Stimulated activated naive B cell treated with anti-CD40 and anti-IgM and Interleukin-4, amounts not matched to agents 10 μg/mL and 1 μg/mL and 100 μg/mL, for 72 hours (primary cell): Measurements from ENCODE around the gene ASTL.

Experiments used
- ATAC-seq, 2 donors: fragments of 150-1000 bp; cut with Tn5 transposase; replicated peaks; 2 replicates each; pipeline ENCODE4 v1.10.0; 2021; ENCODE audit warnings: moderate library complexity in 1 of 2
- DNase-seq: peaks from one replicate; pipeline ENCODE4 v3.0.0; 2021
- H3K27ac Mint-ChIP-seq: one replicate; pipeline ENCODE4 v1.8.0; 2022; ENCODE audit warnings: mild to moderate bottlenecking, mixed read lengths
- H3K27me3 Mint-ChIP-seq, 2 donors: one replicate each; pipeline ENCODE4 v1.8.0; 2022; ENCODE audit warnings: mixed read lengths in 2 of 2
- H3K36me3 Mint-ChIP-seq, 2 donors: one replicate each; pipeline ENCODE4 v1.8.0; 2022; ENCODE audit warnings: mixed read lengths in 2 of 2, mild to moderate bottlenecking in 1 of 2
- H3K4me1 Mint-ChIP-seq, 2 donors: one replicate each; pipeline ENCODE4 v1.8.0; 2022; ENCODE audit warnings: mixed read lengths in 2 of 2, mild to moderate bottlenecking in 1 of 2
- H3K4me3 Mint-ChIP-seq, 2 donors: one replicate each; pipeline ENCODE4 v1.8.0; 2022; ENCODE audit warnings: mild to moderate bottlenecking in 2 of 2, mixed read lengths in 2 of 2, moderate library complexity in 1 of 2
- H3K9me3 Mint-ChIP-seq, 2 donors: one replicate each; pipeline ENCODE4 v1.8.0; 2022; ENCODE audit warnings: mixed read lengths in 2 of 2, mild to moderate bottlenecking in 1 of 2

ASTL gene

DNA sequence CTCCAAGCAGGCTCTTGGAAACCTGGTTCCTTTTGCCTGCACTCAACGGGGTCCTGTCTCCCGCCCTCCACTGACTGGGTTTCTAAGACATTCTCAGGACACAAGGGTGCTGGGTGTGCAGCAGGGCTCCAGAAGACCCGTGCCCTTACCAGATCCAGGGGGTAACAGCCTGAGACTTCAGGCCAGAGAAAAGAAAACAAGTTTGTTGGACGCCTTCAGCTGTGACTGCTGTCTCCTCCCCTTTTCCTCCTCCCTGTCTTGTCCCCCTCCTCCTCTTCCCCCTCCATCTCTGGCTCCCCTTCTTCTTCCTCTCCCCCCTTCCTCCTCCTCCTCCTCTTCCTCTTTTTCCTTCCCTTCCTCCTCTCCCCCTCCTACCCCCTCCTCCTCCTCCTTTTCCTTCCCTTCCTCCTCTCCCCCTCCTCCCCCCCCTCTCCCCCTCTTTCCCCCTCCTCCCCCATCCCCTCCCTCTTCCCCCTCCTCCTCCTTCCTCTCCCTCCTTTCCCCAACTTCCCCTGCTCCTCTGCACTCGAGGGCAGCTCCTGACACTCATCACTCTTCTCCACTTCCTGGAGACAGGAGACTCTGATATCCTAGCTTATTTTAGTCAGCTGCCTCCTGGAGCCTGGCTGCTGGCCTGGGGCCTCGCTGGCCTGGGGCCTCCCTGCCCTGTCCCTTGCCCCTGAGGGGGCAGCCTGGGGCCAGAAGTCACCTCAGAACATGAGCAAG is 34.4 kb downstream of the ASTL start:
- no peak overlapping the region for H3K27ac Mint-ChIP-seq
- H3K9me3 Mint-ChIP-seq, result peaks cover 11 to 13% of the 10 kb centered on the region in 2 donors
- H3K4me1 Mint-ChIP-seq, result peaks cover 1 to 12% of the 10 kb centered on the region in 2 donors
- DNase-seq (no peak), ATAC-seq (no peak)
- H3K27me3 Mint-ChIP-seq, result peaks cover 4 to 11% of the 10 kb centered on the region in 2 donors
- H3K36me3 Mint-ChIP-seq, result peaks cover 8 to 9% of the 10 kb centered on the region in 2 donors
- H3K4me3 Mint-ChIP-seq, result no peak overlapping the region

- H3K36me3 Mint-ChIP-seq, result peaks cover 8 to 9% of the 10 kb centered on the region in 2 donors
- peaks cover 1 to 12% of the 10 kb centered on the region in 2 donors for H3K4me1 Mint-ChIP-seq
- H3K4me3 Mint-ChIP-seq, result no peak overlapping the region
- DNase-seq, result no peak
- peaks cover 11 to 13% of the 10 kb centered on the region in 2 donors for H3K9me3 Mint-ChIP-seq
- peaks cover 5 to 10% of the 10 kb centered on the region in 2 donors for H3K27me3 Mint-ChIP-seq
- ATAC-seq, result no peak
- H3K27ac Mint-ChIP-seq, result no peak overlapping the region
Observed at GRCh38 chr2:96103187-96103601, 35.1 kb downstream of the ASTL start.

GRCh38 chr2:96102596-96103186 is 35.6 kb downstream of the ASTL start:
- no peak for DNase-seq
- peaks cover 8 to 9% of the 10 kb centered on the region in 2 donors for H3K36me3 Mint-ChIP-seq
- no peak overlapping the region for H3K4me3 Mint-ChIP-seq
- H3K27me3 Mint-ChIP-seq, result peaks cover 2 to 10% of the 10 kb centered on the region in 2 donors
- H3K9me3 Mint-ChIP-seq, result peaks cover 11 to 13% of the 10 kb centered on the region in 2 donors
- peaks cover 1 to 9% of the 10 kb centered on the region in 2 donors for H3K4me1 Mint-ChIP-seq
- no peak for ATAC-seq
- H3K27ac Mint-ChIP-seq, result no peak overlapping the region

DNA sequence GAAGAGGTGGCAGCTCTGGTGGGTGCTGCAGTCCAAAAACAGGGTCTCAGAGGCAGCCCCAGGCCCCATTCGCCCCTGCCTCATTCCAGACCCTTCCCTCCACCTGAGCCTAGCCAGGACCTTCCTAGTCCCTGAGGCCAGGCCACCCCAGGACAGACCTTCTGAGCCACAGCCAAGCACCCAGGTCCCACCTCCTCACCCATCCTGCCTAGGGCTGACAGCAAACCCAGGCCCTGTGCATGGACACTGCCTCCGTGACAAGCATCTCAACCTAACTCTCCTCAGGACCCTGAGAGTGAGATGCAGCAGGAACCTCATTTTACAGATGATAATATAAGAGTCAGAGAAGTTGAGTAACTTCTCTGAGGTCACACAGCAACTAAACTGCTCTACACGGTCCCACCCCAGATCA is 37.4 kb downstream of the ASTL start:
- DNase-seq, result no peak
- peaks cover 11 to 12% of the 10 kb centered on the region in 2 donors for H3K9me3 Mint-ChIP-seq
- no peak overlapping the region for H3K27ac Mint-ChIP-seq

DNA sequence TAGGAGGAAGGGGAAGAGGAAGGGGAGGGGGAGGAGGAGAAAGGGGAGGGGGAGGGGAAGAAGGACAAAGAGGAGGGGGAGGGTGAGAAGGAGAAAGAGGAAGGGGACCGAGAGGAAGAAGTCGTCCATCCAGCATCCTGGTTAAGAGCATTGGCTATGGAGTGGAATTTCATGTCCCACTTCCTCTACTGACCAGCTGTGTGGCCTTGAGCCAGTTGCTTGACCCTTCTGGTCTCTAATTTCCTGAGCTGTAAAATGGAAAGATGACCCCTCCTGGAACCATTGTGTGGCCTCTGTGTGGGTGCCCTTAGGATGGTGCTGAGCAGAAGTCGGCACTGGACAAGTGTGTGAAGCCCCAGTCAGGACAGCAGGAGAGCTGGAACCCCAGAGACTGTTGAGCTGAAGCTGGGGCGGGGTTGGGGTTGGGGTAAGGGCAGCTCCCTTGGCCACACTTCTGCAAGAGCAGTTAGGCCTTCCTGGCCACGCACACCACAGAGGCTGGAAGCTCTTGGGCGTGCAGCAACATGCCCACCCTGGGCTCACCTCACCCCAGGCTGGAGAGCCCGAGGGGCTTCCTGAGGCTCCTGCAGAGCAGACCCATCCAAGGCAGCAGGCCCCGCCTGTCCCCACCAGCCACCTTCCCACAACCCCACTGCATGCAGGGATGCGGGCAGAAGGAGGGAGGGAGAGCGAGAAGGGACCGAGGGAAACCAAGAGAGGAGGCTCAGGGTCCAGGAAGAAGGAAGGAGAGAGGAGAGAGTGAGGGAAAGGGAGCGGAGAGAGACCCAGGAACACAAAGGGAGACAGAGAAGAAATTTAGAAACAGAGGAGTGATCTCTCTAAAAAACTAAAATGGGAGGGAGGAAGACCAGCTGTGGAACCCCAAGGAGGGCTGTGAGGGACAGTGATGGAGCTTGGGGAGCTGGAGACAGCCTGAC is 38.2 kb downstream of the ASTL start:
- peaks cover 1 to 6% of the 10 kb centered on the region in 2 donors for H3K4me1 Mint-ChIP-seq
- H3K27me3 Mint-ChIP-seq, result peaks cover 3 to 10% of the 10 kb centered on the region in 2 donors
- H3K9me3 Mint-ChIP-seq, result peaks cover 4 to 6% of the 10 kb centered on the region in 2 donors
- H3K4me3 Mint-ChIP-seq, result no peak overlapping the region
- H3K27ac Mint-ChIP-seq, result no peak overlapping the region
- peaks cover 2 to 3% of the 10 kb centered on the region in 2 donors for H3K36me3 Mint-ChIP-seq
- DNase-seq (no peak), ATAC-seq (no peak)

More for the DNA sequence above, 37.4 kb downstream of the ASTL start:
- Mint-ChIP-seq H3K4me1 (peaks cover 1 to 6% of the 10 kb centered on the region in 2 donors), H3K4me3 (no peak overlapping the region), H3K36me3 (peaks cover 8 to 9% of the 10 kb centered on the region in 2 donors), H3K27me3 (peaks cover 0 to 10% of the 10 kb centered on the region in 2 donors)
- no peak for ATAC-seq

DNA sequence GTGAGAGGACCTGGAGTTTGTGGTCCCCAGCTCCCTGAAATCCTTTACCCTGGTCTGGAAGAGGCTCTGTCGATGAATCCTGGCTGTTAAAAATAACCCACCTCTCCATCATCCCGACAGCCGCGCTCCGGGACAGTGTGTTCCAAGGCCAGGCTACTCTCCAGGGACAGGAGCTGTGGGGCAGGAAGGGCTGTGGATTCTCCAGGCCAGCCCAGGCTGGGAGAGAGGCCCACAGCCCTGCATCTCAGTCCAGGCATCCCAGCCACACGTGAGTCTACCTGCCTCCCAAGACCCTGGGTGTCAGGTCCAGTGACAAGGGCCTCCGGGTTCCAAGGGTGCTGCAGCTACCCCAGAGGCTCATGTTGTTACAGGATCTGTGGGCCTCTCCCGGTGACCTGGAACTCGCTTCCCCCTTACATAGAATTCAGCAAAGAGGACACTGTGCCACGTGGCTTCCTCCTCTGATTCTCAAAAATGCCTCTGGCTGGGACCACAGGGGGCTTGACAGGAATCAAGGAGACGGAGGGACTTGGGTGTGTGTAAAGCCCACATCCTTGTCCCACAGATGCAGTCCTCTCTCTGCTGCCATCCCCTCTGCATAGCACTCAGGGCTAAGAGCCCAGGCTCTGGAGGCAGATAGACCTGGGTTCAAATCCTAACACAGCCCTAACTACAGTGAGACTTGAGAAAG is 39.3 kb downstream of the ASTL start:
- H3K27ac Mint-ChIP-seq, result no peak overlapping the region
- no peak overlapping the region for H3K4me3 Mint-ChIP-seq
- no peaks in the 10 kb centered on the region for H3K9me3 Mint-ChIP-seq
- no peaks in the 10 kb centered on the region for H3K36me3 Mint-ChIP-seq
- ATAC-seq (no peak), DNase-seq (no peak)
- peaks cover under 1 to 6% of the 10 kb centered on the region in 2 donors for H3K4me1 Mint-ChIP-seq
- H3K27me3 Mint-ChIP-seq, result peaks cover 3 to 11% of the 10 kb centered on the region in 2 donors

GRCh38 chr2:96097951-96098823 is 40.1 kb downstream of the ASTL start:
- H3K36me3 Mint-ChIP-seq, result no peaks in the 10 kb centered on the region
- no peaks in the 10 kb centered on the region for H3K9me3 Mint-ChIP-seq
- no peak for ATAC-seq
- no peaks in the 10 kb centered on the region for H3K4me1 Mint-ChIP-seq
- H3K4me3 Mint-ChIP-seq, result no peak overlapping the region
- peaks cover 3 to 19% of the 10 kb centered on the region in 2 donors for H3K27me3 Mint-ChIP-seq
- DNase-seq, result no peak
- no peak overlapping the region for H3K27ac Mint-ChIP-seq

DNA sequence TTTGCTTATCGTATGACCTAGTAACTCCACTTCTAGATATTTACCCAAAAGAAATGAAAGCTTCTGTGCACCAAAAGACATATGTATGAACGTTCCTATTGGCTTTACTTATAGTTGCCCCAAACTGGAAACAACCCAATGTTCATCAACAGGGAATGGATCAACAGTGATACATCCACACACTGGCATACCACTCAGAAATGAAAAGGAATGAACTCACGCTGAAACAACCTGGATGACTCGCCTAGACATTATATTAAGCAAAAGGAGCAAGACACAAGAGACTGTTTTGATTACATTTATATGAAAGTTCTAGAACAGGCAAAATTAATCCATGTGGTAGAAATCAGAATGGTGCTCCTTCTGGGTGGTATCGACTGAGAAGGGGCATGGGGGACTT is 40.9 kb downstream of the ASTL start:
- ATAC-seq (no peak), DNase-seq (no peak)
- no peaks in the 10 kb centered on the region for H3K4me1 Mint-ChIP-seq
- H3K9me3 Mint-ChIP-seq, result no peaks in the 10 kb centered on the region
- no peak overlapping the region for H3K4me3 Mint-ChIP-seq
- H3K27me3 Mint-ChIP-seq, result peaks cover 4 to 19% of the 10 kb centered on the region in 2 donors
- H3K27ac Mint-ChIP-seq, result no peak overlapping the region
- no peaks in the 10 kb centered on the region for H3K36me3 Mint-ChIP-seq

DNA sequence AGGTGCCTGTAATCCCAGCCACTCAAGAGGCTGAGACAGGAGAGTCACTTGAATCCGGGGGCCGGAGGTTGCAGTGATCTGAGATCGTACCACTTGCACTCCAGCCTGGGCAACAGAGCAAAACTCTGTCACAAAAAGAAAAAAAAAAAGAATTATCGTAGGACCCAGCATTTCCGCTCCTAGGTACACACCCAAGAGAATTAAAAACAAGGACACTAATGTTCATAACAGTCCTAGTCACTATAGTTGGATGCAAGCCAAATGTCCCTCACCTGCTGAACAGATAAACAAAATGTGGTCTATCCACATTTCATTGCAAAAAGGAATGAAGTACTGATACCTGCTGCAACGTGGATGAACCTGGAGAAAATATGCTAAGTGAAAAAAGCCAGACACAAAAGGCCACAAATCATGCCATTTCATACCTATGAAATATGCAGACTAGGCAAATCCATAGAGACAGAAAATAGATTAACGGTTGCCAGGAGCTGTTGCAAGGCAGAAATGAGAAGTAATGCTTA is 43.1 kb downstream of the ASTL start:
- no peak for ATAC-seq
- no peak for DNase-seq
- Mint-ChIP-seq H3K36me3 (no peaks in the 10 kb centered on the region), H3K27me3 (peaks cover 17 to 26% of the 10 kb centered on the region in 2 donors), H3K27ac (no peak overlapping the region), H3K9me3 (no peaks in the 10 kb centered on the region), H3K4me1 (no peaks in the 10 kb centered on the region), H3K4me3 (no peak overlapping the region)

DNA sequence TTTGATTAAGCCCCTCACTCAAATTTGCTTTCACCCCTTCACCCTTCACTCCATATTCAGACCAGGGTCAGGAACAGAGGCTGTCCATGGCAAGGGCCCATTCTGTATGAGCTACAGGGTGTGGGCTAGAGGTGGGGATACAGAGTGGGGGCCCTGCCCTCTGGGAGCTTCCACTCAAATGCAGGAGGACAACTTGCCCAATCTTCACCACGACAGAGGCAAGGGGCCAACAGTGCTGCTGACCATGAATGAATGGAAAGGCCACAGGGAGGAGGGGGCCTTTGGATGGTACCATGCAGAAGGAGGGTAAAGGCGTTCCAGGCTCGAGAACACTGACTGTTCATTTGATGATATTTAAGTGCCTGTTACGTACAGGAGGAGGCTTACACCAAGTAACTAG is 44.8 kb downstream of the ASTL start:
- H3K4me1 Mint-ChIP-seq, result no peaks in the 10 kb centered on the region
- H3K27ac Mint-ChIP-seq, result no peak overlapping the region
- H3K9me3 Mint-ChIP-seq, result no peaks in the 10 kb centered on the region
- no peak for ATAC-seq
- no peak overlapping the region for H3K4me3 Mint-ChIP-seq
- H3K36me3 Mint-ChIP-seq, result no peaks in the 10 kb centered on the region
- H3K27me3 Mint-ChIP-seq, result peaks cover 17% of the 10 kb centered on the region in 2 donors
- no peak for DNase-seq

GRCh38 chr2:96092951-96093350 is 45.4 kb downstream of the ASTL start:
- no peak for DNase-seq
- Mint-ChIP-seq H3K27ac (no peak overlapping the region), H3K27me3 (peaks cover 16 to 17% of the 10 kb centered on the region in 2 donors), H3K4me3 (no peak overlapping the region), H3K36me3 (no peaks in the 10 kb centered on the region), H3K9me3 (no peaks in the 10 kb centered on the region), H3K4me1 (no peaks in the 10 kb centered on the region)
- no peak for ATAC-seq

- Mint-ChIP-seq H3K36me3 (no peaks in the 10 kb centered on the region), H3K27ac (no peak overlapping the region)
- DNase-seq, result no peak
Observed at GRCh38 chr2:96092573-96092877, 45.8 kb downstream of the ASTL start.

More at GRCh38 chr2:96092573-96092877, 45.8 kb downstream of the ASTL start:
- no peaks in the 10 kb centered on the region for H3K9me3 Mint-ChIP-seq
- no peak overlapping the region for H3K4me3 Mint-ChIP-seq
- no peak for ATAC-seq
- H3K4me1 Mint-ChIP-seq, result no peaks in the 10 kb centered on the region
- peaks cover 16 to 17% of the 10 kb centered on the region in 2 donors for H3K27me3 Mint-ChIP-seq
